Neuronal stem cell (in vitro differentiated cells): ENCODE results near the gene FGGY.

Experiments used
- DNase-seq: peaks from one replicate; pipeline ENCODE4 v3.0.0-alpha.2; 2013; ENCODE audit warnings: low spot score
- H2AFZ ChIP-seq: one replicate; pipeline ENCODE4 v1.6.1; 2013; ENCODE audit warnings: mild to moderate bottlenecking, low read length, inconsistent platforms
- H2AK5ac ChIP-seq: 2 replicates; pipeline ENCODE4 v1.6.1; 2013; ENCODE audit warnings: low read depth, mild to moderate bottlenecking, inconsistent platforms, low read length, moderate library complexity, mixed read lengths
- H2BK120ac ChIP-seq: 2 replicates; pipeline ENCODE4 v1.6.1; 2013; ENCODE audit warnings: low read depth, mild to moderate bottlenecking, inconsistent platforms, low read length, moderate library complexity, mixed read lengths
- H2BK12ac ChIP-seq: one replicate; pipeline ENCODE4 v1.6.1; 2013; ENCODE audit warnings: low read length, inconsistent platforms
- H2BK15ac ChIP-seq: 2 replicates; pipeline ENCODE4 v1.6.1; 2013; ENCODE audit warnings: mild to moderate bottlenecking, low read length, inconsistent platforms, mixed read lengths
- H2BK5ac ChIP-seq: one replicate; pipeline ENCODE4 v1.6.1; 2013; ENCODE audit warnings: inconsistent platforms, mild to moderate bottlenecking, low read length, moderate library complexity
- H3K14ac ChIP-seq: one replicate; pipeline ENCODE4 v1.6.1; 2013; ENCODE audit warnings: low read length, inconsistent platforms
- H3K18ac ChIP-seq: 2 replicates; pipeline ENCODE4 v1.6.1; 2013; ENCODE audit warnings: low read length, inconsistent platforms
- H3K23ac ChIP-seq: 2 replicates; pipeline ENCODE4 v1.6.1; 2013; ENCODE audit warnings: low read depth, mild to moderate bottlenecking, mixed read lengths, low read length, inconsistent platforms; ENCODE audit not compliant: poor library complexity
- H3K27ac ChIP-seq: replicated peaks from 3 replicates; pipeline ENCODE4 v1.5.1; 2013; ENCODE audit warnings: low read length, inconsistent platforms
- H3K27me3 ChIP-seq, 3 experiments: 2 replicates each; pipeline ENCODE4 v1.6.1; 2013; ENCODE audit warnings: low read length in 3 of 3, mild to moderate bottlenecking in 2 of 3, inconsistent platforms in 1 of 3, low read depth in 1 of 3, mixed read lengths in 1 of 3, moderate library complexity in 1 of 3; ENCODE audit not compliant: control insufficient read depth in 3 of 3, insufficient read depth in 3 of 3
- H3K36me3 ChIP-seq, 2 donors: replicated peaks in 1 of 2; 2 replicates each; pipeline ENCODE4 v1.6.1; 2013; ENCODE audit warnings: low read length in 2 of 2; ENCODE audit not compliant: control insufficient read depth in 2 of 2, insufficient read depth in 2 of 2
- H3K4ac ChIP-seq: 2 replicates; pipeline ENCODE4 v1.6.1; 2013; ENCODE audit warnings: inconsistent platforms, mild to moderate bottlenecking, low read length, moderate library complexity
- H3K4me1 ChIP-seq, 2 donors: 1 replicate in 1 of 2; 2 replicates in 1 of 2; pipeline ENCODE4 v1.6.1; 2013; ENCODE audit warnings: low read length in 2 of 2, low read depth in 1 of 2; ENCODE audit not compliant: control insufficient read depth in 2 of 2, insufficient read depth in 1 of 2
- H3K4me2 ChIP-seq: one replicate; pipeline ENCODE4 v1.6.1; 2013; ENCODE audit warnings: mild to moderate bottlenecking, low read length, inconsistent platforms; ENCODE audit not compliant: insufficient read depth, poor library complexity, severe bottlenecking
- H3K4me3 ChIP-seq, 2 donors: 2 replicates each; pipeline ENCODE4 v1.5.1; 2013; ENCODE audit warnings: low read length in 2 of 2, mild to moderate bottlenecking in 2 of 2, inconsistent platforms in 1 of 2, moderate library complexity in 1 of 2
- H3K79me1 ChIP-seq: one replicate; pipeline ENCODE4 v1.6.1; 2013; ENCODE audit warnings: low read depth, mild to moderate bottlenecking, inconsistent platforms, low read length, moderate library complexity
- H3K9ac ChIP-seq: one replicate; pipeline ENCODE4 v1.6.1; 2013; ENCODE audit warnings: mild to moderate bottlenecking, low read depth, low read length, inconsistent platforms; ENCODE audit not compliant: poor library complexity
- H3K9me3 ChIP-seq, 2 donors: replicated peaks in 1 of 2; 2 replicates each; pipeline versions ENCODE3 to v1.6.1; 2013; ENCODE audit warnings: low read length in 2 of 2, mild to moderate bottlenecking in 2 of 2, inconsistent platforms in 1 of 2, low read depth in 1 of 2, mixed read lengths in 1 of 2, moderate library complexity in 1 of 2; ENCODE audit not compliant: control insufficient read depth in 2 of 2, insufficient read depth in 1 of 2
- H4K8ac ChIP-seq: one replicate; pipeline ENCODE4 v1.6.1; 2013; ENCODE audit warnings: low read depth, mild to moderate bottlenecking, inconsistent platforms, low read length, moderate library complexity
- H4K91ac ChIP-seq: one replicate; pipeline ENCODE4 v1.6.1; 2013; ENCODE audit warnings: low read length, low read depth, mild to moderate bottlenecking, inconsistent platforms; ENCODE audit not compliant: poor library complexity
- WGBS, 2 donors: extraction: QIAGEN DNeasy Blood & Tissue Kit; methylation state at CpG; one replicate each; pipeline ENCODE4 v1.1.7; 2013; ENCODE audit warnings: missing lambda C conversion rate in 2 of 2, mixed read lengths in 1 of 2; ENCODE audit not compliant: insufficient read length in 2 of 2, insufficient replicate concordance in 1 of 2; ENCODE audit errors: extremely low coverage in 2 of 2; 5-methylcytosine and 5-hydroxymethylcytosine counted together

Gene FGGY

DNA sequence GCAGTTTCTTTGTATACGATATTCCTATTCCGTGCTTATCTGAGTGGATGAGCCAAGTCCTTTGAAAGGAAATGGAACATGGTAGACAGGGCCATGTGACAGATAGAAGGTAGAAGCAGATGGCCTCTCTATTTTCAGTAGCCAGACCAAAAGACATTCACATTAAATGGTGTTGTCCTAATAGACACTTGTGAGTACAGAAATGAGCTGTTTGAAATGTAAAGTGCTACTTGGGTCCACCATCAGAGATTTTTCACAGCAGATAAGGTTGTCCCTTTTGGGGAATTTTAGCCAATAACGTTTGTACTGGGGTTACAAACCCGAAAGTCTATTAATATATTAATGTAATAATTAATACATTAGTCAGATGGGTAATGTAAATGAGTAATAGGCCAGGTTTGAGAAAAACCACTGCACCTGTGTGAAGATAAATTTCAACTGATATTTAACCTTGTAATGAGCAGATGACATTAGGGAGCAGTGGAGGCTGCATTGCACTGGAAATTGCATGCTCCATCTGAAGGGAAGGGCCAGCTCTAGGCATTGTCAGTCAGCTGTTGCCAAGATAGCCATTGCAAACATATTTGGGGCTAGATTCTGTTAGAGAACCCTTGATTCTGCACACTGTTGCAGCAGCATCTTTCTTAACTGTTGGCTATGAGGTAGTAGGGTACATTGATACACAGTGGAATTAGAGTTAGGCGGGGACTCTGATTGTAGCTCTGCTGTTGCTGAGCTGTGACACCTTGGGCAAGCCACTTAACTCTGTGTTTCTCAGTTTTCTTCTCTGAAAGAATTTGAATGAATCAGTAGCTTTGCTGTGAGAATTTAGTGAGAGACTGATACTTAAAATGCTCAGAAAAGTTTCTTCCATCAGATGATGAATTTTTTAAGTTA lies 43.8 kb downstream of the FGGY start:
- H3K27ac ChIP-seq, result no peak overlapping the region
- H3K9me3 ChIP-seq, result peaks cover 0 to 4% of the 10 kb centered on the region in 2 donors
- H3K18ac ChIP-seq, result no peak overlapping the region
- no peak overlapping the region for H2AFZ ChIP-seq
- H3K79me1 ChIP-seq, result no peaks in the 10 kb centered on the region
- H3K9ac ChIP-seq, result no peak overlapping the region
- no peak overlapping the region for H4K8ac ChIP-seq
- H3K4me1 ChIP-seq, result peaks cover 0 to 1% of the 10 kb centered on the region in 2 donors
- H4K91ac ChIP-seq, result no peak overlapping the region
- H2AK5ac ChIP-seq, result no peak overlapping the region
- no peaks in the 10 kb centered on the region for H3K27me3 ChIP-seq
- no peak overlapping the region for H3K4ac ChIP-seq
- H2BK5ac ChIP-seq, result no peak overlapping the region
- H3K36me3 ChIP-seq, result no peaks in the 10 kb centered on the region
- H2BK120ac ChIP-seq, result no peak overlapping the region
- H3K14ac ChIP-seq, result no peak overlapping the region
- no peak overlapping the region for H3K23ac ChIP-seq
- H3K4me2 ChIP-seq, result no peak overlapping the region
- no peak overlapping the region for H2BK12ac ChIP-seq
- no peak overlapping the region for H3K4me3 ChIP-seq
- no peak overlapping the region for H2BK15ac ChIP-seq
- WGBS, 2 donors, result no CpG with 5 or more reads among the region's 5 CpGs
- DNase-seq, result no peak

DNA sequence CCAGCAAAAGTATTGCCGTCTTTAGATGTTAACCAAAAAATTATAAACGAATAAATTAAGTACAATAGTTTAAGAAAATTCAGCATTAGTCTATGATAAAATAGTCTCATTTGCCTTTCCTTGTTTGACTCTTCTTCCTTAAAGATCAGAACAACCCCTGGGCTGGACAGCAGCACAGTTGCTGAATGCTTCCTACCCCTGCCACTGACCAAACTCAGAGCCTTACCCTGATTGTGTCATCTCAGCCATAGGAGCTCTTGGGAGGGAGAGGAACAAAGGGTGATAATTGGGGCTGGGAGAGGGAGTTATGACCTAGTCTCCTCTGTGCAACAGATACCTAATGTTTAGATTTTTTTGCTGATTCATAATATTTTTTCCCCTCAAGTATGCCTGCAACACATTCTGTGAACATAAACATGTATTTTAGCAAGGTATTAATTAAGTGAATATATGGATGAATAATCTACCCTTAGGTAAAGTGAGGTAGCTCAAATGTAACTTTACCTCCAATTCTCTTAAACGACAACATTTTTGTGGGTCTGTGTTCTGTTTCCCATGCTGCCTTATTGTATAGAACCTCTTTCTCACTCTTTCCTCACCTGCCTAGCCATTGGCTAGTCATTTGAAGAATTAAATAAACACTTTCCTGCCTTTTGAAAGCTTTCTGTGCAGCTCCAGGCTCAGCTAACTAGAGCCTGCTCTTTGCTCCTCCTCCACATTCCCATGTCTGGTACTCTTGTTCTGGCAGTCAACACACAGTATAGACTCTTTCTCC lies 46.1 kb downstream of the FGGY start:
- no CpG with 5 or more reads among the region's 3 CpGs for WGBS, 2 donors

DNA sequence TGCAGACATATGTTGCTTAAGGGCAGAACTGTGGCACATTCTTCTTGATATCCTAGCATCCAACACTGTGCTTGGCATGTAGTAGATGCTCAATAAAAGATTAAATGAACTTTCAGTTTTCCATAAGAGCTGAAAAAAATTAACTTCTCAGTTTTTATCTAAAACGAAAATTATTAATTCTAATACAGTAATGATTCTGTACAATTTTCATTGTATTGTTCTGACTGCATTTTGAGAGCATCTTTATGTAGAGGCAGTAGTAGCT lies 46.6 kb downstream of the FGGY start:
- H3K9ac ChIP-seq, result no peak overlapping the region
- no peak overlapping the region for H2BK120ac ChIP-seq
- H2BK5ac ChIP-seq, result no peak overlapping the region
- no CpG with 5 or more reads among the region's 1 CpG for WGBS, 2 donors
- peaks cover 0 to 1% of the 10 kb centered on the region in 2 donors for H3K4me1 ChIP-seq
- H3K4me3 ChIP-seq, result no peak overlapping the region
- no peak overlapping the region for H3K18ac ChIP-seq
- DNase-seq, result no peak
- H3K23ac ChIP-seq, result no peak overlapping the region
- no peak overlapping the region for H2AK5ac ChIP-seq
- no peak overlapping the region for H2BK15ac ChIP-seq
- H3K4me2 ChIP-seq, result no peak overlapping the region
- H2AFZ ChIP-seq, result no peak overlapping the region
- no peaks in the 10 kb centered on the region for H3K36me3 ChIP-seq
- H4K8ac ChIP-seq, result no peak overlapping the region
- H3K27ac ChIP-seq, result no peak overlapping the region
- no peak overlapping the region for H2BK12ac ChIP-seq
- H3K79me1 ChIP-seq, result no peaks in the 10 kb centered on the region
- no peaks in the 10 kb centered on the region for H3K27me3 ChIP-seq
- H3K9me3 ChIP-seq, result no peaks in the 10 kb centered on the region
- no peak overlapping the region for H4K91ac ChIP-seq
- H3K4ac ChIP-seq, result no peak overlapping the region
- no peak overlapping the region for H3K14ac ChIP-seq

More for the DNA sequence above, 46.1 kb downstream of the FGGY start:
- no peak overlapping the region for H2BK5ac ChIP-seq
- no peak overlapping the region for H3K14ac ChIP-seq
- no peak overlapping the region for H2BK15ac ChIP-seq
- no peak overlapping the region for H4K91ac ChIP-seq
- DNase-seq, result no peak
- no peaks in the 10 kb centered on the region for H3K27me3 ChIP-seq
- no peak overlapping the region for H3K27ac ChIP-seq
- no peak overlapping the region for H3K23ac ChIP-seq
- H2AFZ ChIP-seq, result no peak overlapping the region
- H4K8ac ChIP-seq, result no peak overlapping the region
- H2BK120ac ChIP-seq, result no peak overlapping the region
- peaks cover 0 to 1% of the 10 kb centered on the region in 2 donors for H3K4me1 ChIP-seq
- no peak overlapping the region for H2AK5ac ChIP-seq
- H3K4me2 ChIP-seq, result no peak overlapping the region
- H3K4me3 ChIP-seq, result no peak overlapping the region
- no peak overlapping the region for H3K9ac ChIP-seq
- H3K79me1 ChIP-seq, result no peaks in the 10 kb centered on the region
- no peak overlapping the region for H3K18ac ChIP-seq
- H3K36me3 ChIP-seq, result no peaks in the 10 kb centered on the region
- H3K9me3 ChIP-seq, result no peaks in the 10 kb centered on the region
- no peak overlapping the region for H3K4ac ChIP-seq
- H2BK12ac ChIP-seq, result no peak overlapping the region

DNA sequence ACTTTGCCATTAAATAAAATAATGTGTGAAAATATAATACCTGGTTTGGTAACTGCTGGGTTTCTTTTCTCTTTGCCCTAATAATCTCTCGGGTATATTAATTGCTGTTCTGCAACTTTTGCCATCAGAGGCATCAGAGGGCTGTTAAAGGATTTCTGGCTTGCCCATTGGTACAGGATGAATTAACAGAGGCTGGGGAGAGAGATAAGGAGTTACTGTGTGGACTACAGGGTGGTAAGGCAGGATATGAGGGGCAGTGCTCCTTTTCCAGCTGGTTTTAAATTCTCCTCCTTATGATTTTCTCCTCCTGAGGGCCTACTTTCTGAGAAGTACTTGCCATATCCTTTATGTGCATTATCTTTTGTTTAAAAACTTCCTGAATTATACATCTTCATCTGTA lies 48.3 kb downstream of the FGGY start:
- DNase-seq, result no peak
- H3K14ac ChIP-seq, result no peak overlapping the region
- no peaks in the 10 kb centered on the region for H3K9me3 ChIP-seq
- no peak overlapping the region for H2BK5ac ChIP-seq
- no peak overlapping the region for H3K4me3 ChIP-seq
- no peak overlapping the region for H2AFZ ChIP-seq
- H4K8ac ChIP-seq, result no peak overlapping the region
- no peaks in the 10 kb centered on the region for H3K27me3 ChIP-seq
- H3K9ac ChIP-seq, result no peak overlapping the region
- no peak overlapping the region for H2BK15ac ChIP-seq
- no peak overlapping the region for H2AK5ac ChIP-seq
- no CpG with 5 or more reads among the region's 1 CpG for WGBS, 2 donors
- no peak overlapping the region for H3K4me2 ChIP-seq
- H3K4ac ChIP-seq, result no peak overlapping the region
- no peak overlapping the region for H4K91ac ChIP-seq
- no peak overlapping the region for H3K27ac ChIP-seq
- no peak overlapping the region for H3K18ac ChIP-seq
- H2BK12ac ChIP-seq, result no peak overlapping the region
- no peak overlapping the region for H3K23ac ChIP-seq
- H3K4me1 ChIP-seq, result peaks cover 0 to 1% of the 10 kb centered on the region in 2 donors
- no peak overlapping the region for H2BK120ac ChIP-seq
- H3K36me3 ChIP-seq, result no peaks in the 10 kb centered on the region
- H3K79me1 ChIP-seq, result no peaks in the 10 kb centered on the region
